Esophagus squamous epithelium (tissue), 4 donors: ENCODE results near the gene PLCB4.

ENCODE experiments used
- POLR2A ChIP-seq, 4 donors: fragments of 450-650 bp; IDR thresholded peaks; one replicate each; pipeline ENCODE4 v1.6.1; 2017; ENCODE audit warnings: antibody characterized with exemption in 4 of 4, mild to moderate bottlenecking in 4 of 4, moderate library complexity in 3 of 4
- TF ChIP-seq, protein P1 (sequence below), 6 experiments: fragments of 450-650 bp in 4 of 6; fragments of 200-600 bp in 2 of 6; sonication (generic) in 2 of 6; IDR thresholded peaks; one replicate each; pipeline ENCODE4 v1.5.1; 2016 to 2019; ENCODE audit warnings: antibody characterized with exemption in 6 of 6, mild to moderate bottlenecking in 4 of 6, moderate library complexity in 4 of 6

DNA sequence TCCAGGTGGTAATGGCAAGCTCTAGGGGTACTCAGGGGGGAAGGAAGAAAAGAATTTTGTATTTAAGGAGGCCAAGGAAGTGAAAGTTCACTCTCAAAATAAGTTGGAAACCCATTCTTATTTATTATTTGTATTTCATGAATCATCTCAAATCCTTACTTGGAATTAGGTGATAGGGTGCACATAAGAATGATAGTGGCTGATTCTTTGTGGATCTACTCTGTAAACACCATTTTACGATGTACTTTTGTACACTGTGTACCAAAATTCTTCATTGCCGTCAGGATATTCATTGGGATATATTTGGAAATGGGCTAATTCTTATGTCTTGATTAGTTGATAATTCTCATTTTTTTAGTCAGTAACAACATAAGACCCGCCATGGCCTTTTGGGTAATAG lies 266.0 kb downstream of the PLCB4 start:
- TF ChIP-seq, protein P1, sequence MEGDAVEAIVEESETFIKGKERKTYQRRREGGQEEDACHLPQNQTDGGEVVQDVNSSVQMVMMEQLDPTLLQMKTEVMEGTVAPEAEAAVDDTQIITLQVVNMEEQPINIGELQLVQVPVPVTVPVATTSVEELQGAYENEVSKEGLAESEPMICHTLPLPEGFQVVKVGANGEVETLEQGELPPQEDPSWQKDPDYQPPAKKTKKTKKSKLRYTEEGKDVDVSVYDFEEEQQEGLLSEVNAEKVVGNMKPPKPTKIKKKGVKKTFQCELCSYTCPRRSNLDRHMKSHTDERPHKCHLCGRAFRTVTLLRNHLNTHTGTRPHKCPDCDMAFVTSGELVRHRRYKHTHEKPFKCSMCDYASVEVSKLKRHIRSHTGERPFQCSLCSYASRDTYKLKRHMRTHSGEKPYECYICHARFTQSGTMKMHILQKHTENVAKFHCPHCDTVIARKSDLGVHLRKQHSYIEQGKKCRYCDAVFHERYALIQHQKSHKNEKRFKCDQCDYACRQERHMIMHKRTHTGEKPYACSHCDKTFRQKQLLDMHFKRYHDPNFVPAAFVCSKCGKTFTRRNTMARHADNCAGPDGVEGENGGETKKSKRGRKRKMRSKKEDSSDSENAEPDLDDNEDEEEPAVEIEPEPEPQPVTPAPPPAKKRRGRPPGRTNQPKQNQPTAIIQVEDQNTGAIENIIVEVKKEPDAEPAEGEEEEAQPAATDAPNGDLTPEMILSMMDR (IDR thresholded peaks at IDR 0.05): no peak
- no peak for TF ChIP-seq POLR2A (IDR thresholded peaks at IDR 0.05)
